K562 (cell line): ENCODE results near the gene PRDM16. TPM values are rescaled to one million over a fixed set of nuclear protein-coding genes. Genes with fewer than 3 reads are reported as not detected.

ENCODE experiments used
- ATAC-seq: fragments of 200-7000 bp; cut with Tn5 transposase; 3 replicates; pipeline ENCODE4 v1.9.1; 2020; ENCODE audit warnings: moderate library complexity
- BruUV-seq: library from RNA; stranded (reverse); fragments of 400-500 nt; replicated peaks from 2 replicates; lab custom pipeline; 2021; lab: Mats Ljungman, UMichigan
- CTCF ChIA-PET: fragments of 300-600 bp; formaldehyde crosslinking; extraction: SDS; loops from one replicate; lab custom pipeline; 2021; ENCODE audit warnings: low intra/inter-chr PET ratio; lab: Yijun Ruan, JAX
- POLR2A ChIA-PET: fragments of 300-600, 350-650 bp; sonication (Branson Sonifier 250); formaldehyde crosslinking; extraction: SDS; loops from one replicate; lab custom pipeline; 2021; ENCODE audit warnings: antibody characterized with exemption, inconsistent platforms; lab: Yijun Ruan, JAX
- DNase-seq, 4 experiments: peaks; one replicate each; pipeline versions ENCODE4 v3.0.0 to v3.0.0-alpha.2; 2011 to 2018; ENCODE audit warnings: low spot score in 3 of 4, mixed read lengths in 3 of 4; ENCODE audit errors: extremely low read depth in 1 of 4
- FAIRE-seq: peaks from 2 replicates; lab custom pipeline; 2011; peaks lifted over from hg19 to GRCh38; lab: Jason Lieb, UNC
- H2AFZ ChIP-seq: 2 replicates; pipeline ENCODE4 v1.6.0; 2011; ENCODE audit warnings: low read depth, low read length, control low read depth, inconsistent platforms
- H3K27ac ChIP-seq: fragments of 200-600 bp; 3 replicates; pipeline ENCODE4 v1.8.0; 2011; ENCODE audit warnings: low read depth, mild to moderate bottlenecking, control low read depth, inconsistent platforms, low read length, moderate library complexity, mixed read lengths; ENCODE audit errors: extremely low read depth
- H3K27me3 ChIP-seq, 2 experiments: fragments of 300-600 bp in 1 of 2; 2 replicates in 1 of 2; 3 replicates in 1 of 2; pipeline versions ENCODE4 v1.6.0 to v1.8.0; 2011; ENCODE audit warnings: inconsistent platforms in 2 of 2, low read length in 2 of 2, mild to moderate bottlenecking in 1 of 2, mixed read lengths in 1 of 2, moderate library complexity in 1 of 2; ENCODE audit not compliant: control insufficient read depth in 2 of 2, insufficient read depth in 2 of 2
- H3K36me3 ChIP-seq: fragments of 300-600 bp; 3 replicates; pipeline ENCODE4 v1.8.0; 2011; ENCODE audit warnings: mild to moderate bottlenecking, low read length, inconsistent platforms; ENCODE audit not compliant: control insufficient read depth, insufficient read depth
- H3K4me1 ChIP-seq, 2 experiments: fragments of 200-600 bp in 1 of 2; replicated peaks in 1 of 2; 2 replicates in 1 of 2; 3 replicates in 1 of 2; pipeline versions ENCODE4 v1.5.1 to v1.8.0; 2011; ENCODE audit warnings: inconsistent platforms in 2 of 2, low read length in 2 of 2, mild to moderate bottlenecking in 1 of 2, mixed read lengths in 1 of 2, moderate library complexity in 1 of 2; ENCODE audit not compliant: control insufficient read depth in 2 of 2, insufficient read depth in 2 of 2
- H3K4me2 ChIP-seq: 2 replicates; pipeline ENCODE4 v1.6.1; 2011; ENCODE audit warnings: low read length, control low read depth, inconsistent platforms, mixed read lengths; ENCODE audit not compliant: insufficient read depth
- H3K4me3 ChIP-seq: fragments of 200-600 bp; sonication (generic), shearing (Covaris generic); 2 replicates; pipeline ENCODE4 v1.5.1; 2016; ENCODE audit warnings: control low read depth, inconsistent platforms
- H3K79me2 ChIP-seq: fragments of 200-600 bp; 3 replicates; pipeline ENCODE4 v1.8.0; 2011; ENCODE audit warnings: low read length, inconsistent platforms; ENCODE audit not compliant: control insufficient read depth, insufficient read depth
- H3K9ac ChIP-seq, 2 experiments: 2 replicates each; pipeline versions ENCODE4 v1.6.0 to v1.6.1; 2011; ENCODE audit warnings: low read depth in 2 of 2, low read length in 2 of 2, control low read depth in 1 of 2, inconsistent platforms in 1 of 2, mild to moderate bottlenecking in 1 of 2, mixed read lengths in 1 of 2; ENCODE audit not compliant: insufficient read depth in 1 of 2
- H3K9me1 ChIP-seq: one replicate; pipeline ENCODE4 v1.6.0; 2011; ENCODE audit warnings: inconsistent platforms, mild to moderate bottlenecking, low read length, moderate library complexity; ENCODE audit not compliant: control insufficient read depth, insufficient read depth
- H3K9me3 ChIP-seq: replicated peaks from 2 replicates; pipeline ENCODE4 v1.5.1; 2011; ENCODE audit warnings: low read depth, low read length, inconsistent platforms; ENCODE audit not compliant: control insufficient read depth, insufficient read depth
- H4K20me1 ChIP-seq: replicated peaks from 2 replicates; pipeline ENCODE4 v1.6.1; 2011; ENCODE audit warnings: low read length, inconsistent platforms, mixed read lengths; ENCODE audit not compliant: control insufficient read depth, insufficient read depth
- ETV5 ChIP-seq: sonication (generic); formaldehyde crosslinking; IDR thresholded peaks from 2 replicates; pipeline ENCODE4 v1.4.0; 2020; ENCODE audit warnings: low read depth, mild to moderate bottlenecking, missing genetic modification reagents
- NCOA6 ChIP-seq: fragments of 450-650 bp; IDR thresholded peaks from 2 replicates; pipeline ENCODE4 v1.6.1; 2017; ENCODE audit warnings: mild to moderate bottlenecking
- PHF21A ChIP-seq: fragments of 450-650 bp; IDR thresholded peaks from 2 replicates; pipeline ENCODE4 v1.6.1; 2017; ENCODE audit warnings: low read depth, borderline replicate concordance
- RFX1 ChIP-seq: fragments of 450-650 bp; IDR thresholded peaks from 2 replicates; pipeline ENCODE4 v1.6.1; 2016; ENCODE audit warnings: mild to moderate bottlenecking, moderate library complexity
- SMAD4 ChIP-seq: fragments of 250-450 bp; sonication (Bioruptor Pico); conservative IDR thresholded peaks from 2 replicates; pipeline ENCODE4 v1.8.0; 2021; ENCODE audit warnings: inconsistent platforms, mild to moderate bottlenecking, moderate library complexity
- TEAD4 ChIP-seq, 2 experiments: sonication (generic) in 1 of 2; formaldehyde crosslinking in 1 of 2; IDR thresholded peaks; 2 replicates each; pipeline versions ENCODE4 v1.6.1 to v1.8.0; 2012 to 2022; ENCODE audit warnings: borderline replicate concordance in 1 of 2, inconsistent platforms in 1 of 2, low read length in 1 of 2, mild to moderate bottlenecking in 1 of 2, missing genetic modification reagents in 1 of 2
- ZNF282 ChIP-seq: sonication (generic); formaldehyde crosslinking; IDR thresholded peaks from 2 replicates; pipeline ENCODE4 v1.8.1; 2023; ENCODE audit warnings: missing genetic modification reagents
- WGBS: fragments of 100-300 bp; shearing (Covaris generic); methylation state at CpG from one replicate; pipeline ENCODE4 v1.1.6; 2016; ENCODE audit warnings: low coverage, mixed read lengths; ENCODE audit not compliant: insufficient coverage; ENCODE audit errors: missing lambda C conversion rate; 5-methylcytosine and 5-hydroxymethylcytosine counted together
- in situ Hi-C: fragments of 300-500 bp; cut with MboI; formaldehyde crosslinking; loops from 4 replicates; pipeline ENCODE4 v1.15.0; 2018; ENCODE audit warnings: inconsistent platforms, mixed read lengths
- intact Hi-C: fragments of 100-400 bp; cut with micrococcal nuclease; formaldehyde crosslinking; loops from 2 replicates; pipeline ENCODE4 v1.14.2; 2022
- polyA plus RNA-seq, 8 experiments: library from polyadenylated mRNA; depleted of rRNA in 4 of 8; stranded (reverse) in 5 of 8; unstranded in 3 of 8; fragments of >200 nt; fragmentation: Nextera tagmentation in 2 of 8; fragmentation: Illumina TruSeq in 1 of 8; extraction: Ambion mirVana in 2 of 8; extraction: Trizol in 1 of 8; gene quantifications; 2 replicates each; pipeline versions ENCODE4 v1.2.1 to v1.2.3, GENCODE V29; 2011 to 2014; ENCODE audit warnings: inconsistent platforms in 1 of 8, missing spikeins in 1 of 8
- total RNA-seq, 7 experiments: library from RNA; depleted of rRNA in 6 of 7; stranded (reverse); fragments of >200 nt in 6 of 7; fragmentation: Illumina TruSeq in 2 of 7; extraction: Trizol in 2 of 7; gene quantifications; 2 replicates each; pipeline versions ENCODE4 v1.2.1 to v1.2.3, GENCODE V29; 2011 to 2021; ENCODE audit warnings: low replicate concordance in 1 of 7

Gene PRDM16
- total and polyA plus RNA-seq, 9 of the 15 experiments (the other 6 are each of a cell fraction or from before 2014, with no cell fraction given) = 0.10 to 0.27 TPM; not detected in 7

DNA sequence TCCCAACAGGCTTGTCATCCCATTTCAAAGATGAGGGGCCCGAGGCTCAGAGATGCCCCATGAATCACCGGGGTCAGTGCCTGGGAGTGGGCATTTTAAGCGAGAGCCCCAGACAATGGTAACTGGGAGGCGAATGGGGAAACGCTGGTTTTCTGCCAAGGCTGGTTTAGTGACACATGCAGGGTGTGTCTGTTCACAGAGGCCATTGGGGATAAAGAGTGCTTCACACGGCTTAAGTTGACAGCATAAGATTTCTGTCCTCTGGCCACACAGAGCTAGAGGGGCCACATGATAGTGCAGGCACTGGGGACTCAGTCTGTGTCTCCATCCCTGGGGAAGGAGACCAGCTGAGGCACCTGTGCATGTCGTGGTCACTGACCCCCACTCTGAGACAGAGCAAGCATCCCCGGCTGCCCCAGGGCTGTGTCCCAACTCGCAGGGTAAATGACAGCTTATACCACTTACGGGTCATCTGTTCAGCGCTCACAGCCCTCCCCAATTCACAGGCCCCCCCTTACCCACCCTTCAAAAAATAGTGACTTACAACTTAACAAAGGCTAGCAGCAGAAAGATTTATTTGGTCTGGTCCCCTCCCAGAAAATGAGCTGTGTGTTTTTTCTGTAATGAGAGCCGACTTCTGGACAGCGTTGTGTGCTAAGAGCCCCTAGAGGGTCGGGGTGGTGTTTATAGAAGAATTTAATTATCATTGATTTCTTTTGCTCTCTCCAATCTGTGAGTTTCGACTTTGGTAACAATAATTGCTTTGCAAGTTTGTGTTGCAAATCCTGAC is 350.6 kb downstream of the PRDM16 start:
- ChIA-PET CTCF (no interaction called here), POLR2A (interaction anchor here (0.5 to 0.6 kb wide), 3 partner anchors 11 to 102 kb away, joined by 3 read pairs; no protein-coding TSS in a partner anchor)
- H2AFZ ChIP-seq = no peak overlapping the region
- DNase-seq = no peak
- H3K9me1 ChIP-seq = no peaks in the 10 kb centered on the region
- H3K4me3 ChIP-seq = no peak overlapping the region
- peaks cover 3% of the 10 kb centered on the region; the same call in 1 of the 2 replicates for H4K20me1 ChIP-seq
- no peaks in the 10 kb centered on the region for H3K36me3 ChIP-seq
- no peaks in the 10 kb centered on the region for H3K79me2 ChIP-seq
- H3K27ac ChIP-seq = no peak overlapping the region
- H3K9me3 ChIP-seq = peaks cover 4% of the 10 kb centered on the region; the same call in 1 of the 2 replicates
- no TSS peak for BruUV-seq
- H3K27me3 ChIP-seq = peaks cover 7 to 43% of the 10 kb centered on the region in 2 experiments
- in situ Hi-C loops = loop anchor here (5.0 to 10.0 kb wide), 2 partner anchors 417 to 595 kb away; no protein-coding TSS in a partner anchor
- no peak overlapping the region for H3K4me2 ChIP-seq
- ATAC-seq = no peak
- H3K4me1 ChIP-seq = peaks cover 0 to 7% of the 10 kb centered on the region in 2 experiments; a peak in 1 of 5 replicates
- no peak overlapping the region for H3K9ac ChIP-seq
- FAIRE-seq = no peak
- no peak for TF ChIP-seq RFX1
- intact Hi-C loops = loop anchor here (10.0 kb wide), 1 partner anchor 1005 kb away; the partner anchor contains the start of gene PEX10
- under 1% methylated on average over 15 of the region's 15 CpGs for WGBS

DNA sequence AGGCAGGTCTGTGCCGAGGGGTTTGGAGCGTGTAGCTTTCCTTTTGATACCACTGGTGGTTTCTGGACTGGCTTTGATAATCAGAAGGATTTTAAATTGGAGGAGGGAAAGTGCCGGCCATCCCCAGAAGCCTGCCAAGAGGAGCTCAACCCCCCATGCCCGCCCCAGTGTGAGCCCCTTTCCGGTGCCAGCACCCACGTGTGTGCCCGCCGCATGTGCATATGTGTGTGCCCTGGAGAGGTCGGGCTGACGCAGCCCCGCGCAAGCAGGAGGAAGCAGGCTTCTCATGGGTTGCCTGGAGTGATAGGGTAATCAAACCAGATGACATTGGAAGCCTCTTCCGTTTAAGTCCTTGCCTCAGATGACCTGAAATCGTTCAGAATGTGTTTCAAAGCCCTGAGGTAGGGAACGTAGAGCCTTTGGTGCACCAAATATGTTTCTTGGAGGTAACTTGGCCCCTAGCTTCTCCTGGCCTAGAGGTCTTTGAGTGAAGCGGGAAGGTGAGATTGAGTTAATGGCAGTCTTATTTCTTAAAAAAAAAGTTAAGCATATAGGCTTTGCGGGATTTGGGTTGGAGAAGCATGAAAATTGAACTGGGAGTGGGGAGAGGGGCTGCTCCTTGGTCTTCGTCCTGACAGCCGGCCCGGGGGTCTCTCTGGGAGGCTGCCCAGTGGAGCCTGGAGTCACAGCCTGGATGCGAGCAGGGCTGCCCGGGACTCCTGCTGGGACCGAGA is 351.4 kb downstream of the PRDM16 start:
- peaks cover 7 to 43% of the 10 kb centered on the region in 2 experiments for H3K27me3 ChIP-seq
- H3K36me3 ChIP-seq = no peaks in the 10 kb centered on the region
- H3K9me3 ChIP-seq = peaks cover 4% of the 10 kb centered on the region; the same call in 1 of the 2 replicates
- ChIA-PET POLR2A (interaction anchor here (0.5 kb wide), 1 partner anchor 101 kb away, joined by 3 read pairs; no protein-coding TSS in a partner anchor), CTCF (no interaction called here)
- no peak for ATAC-seq
- no peaks in the 10 kb centered on the region for H3K9me1 ChIP-seq
- no peak overlapping the region for H3K4me2 ChIP-seq
- no TSS peak for BruUV-seq
- no peak overlapping the region for H2AFZ ChIP-seq
- in situ Hi-C loops = loop anchor here (5.0 to 10.0 kb wide), 2 partner anchors 418 to 596 kb away; no protein-coding TSS in a partner anchor
- H4K20me1 ChIP-seq = peaks cover 3% of the 10 kb centered on the region; the same call in 1 of the 2 replicates
- 0% methylated on average over 23 of the region's 23 CpGs for WGBS
- no peak for FAIRE-seq
- H3K4me3 ChIP-seq = no peak overlapping the region
- intact Hi-C loops = loop anchor here (10.0 kb wide), 1 partner anchor 1006 kb away; the partner anchor contains the start of gene PEX10
- H3K79me2 ChIP-seq = no peaks in the 10 kb centered on the region
- TF ChIP-seq ZNF282 (CRISPR knock-in tag) = no peak
- TF ChIP-seq PHF21A = no peak
- TF ChIP-seq SMAD4 (CRISPR knock-in tag) = no peak
- TF ChIP-seq TEAD4 (IDR thresholded peaks at IDR 0.05; ENCODE audit: low read length) = no peak
- no peak for TF ChIP-seq TEAD4 (CRISPR knock-in tag; IDR thresholded peaks at IDR 0.05; ENCODE audit: borderline replicate concordance)
- no peak for TF ChIP-seq ETV5 (CRISPR knock-in tag)
- no peak for TF ChIP-seq NCOA6
- peaks cover 0 to 13% of the 10 kb centered on the region in 2 experiments; a peak in 2 of 5 replicates for H3K4me1 ChIP-seq
- no peak overlapping the region for H3K27ac ChIP-seq
- DNase-seq = no peak
- H3K9ac ChIP-seq = no peak overlapping the region
